Upper lobe of left lung (tissue), 4 donors: ENCODE data around the gene LZTFL1.

Experiments used
- CTCF ChIP-seq, 6 experiments: fragments of 450-650 bp in 4 of 6; fragments of 200-600 bp in 2 of 6; sonication (generic) in 2 of 6; IDR thresholded peaks; one replicate each; pipeline ENCODE4 v1.5.1; 2016 to 2019; ENCODE audit warnings: antibody characterized with exemption in 6 of 6
- POLR2A ChIP-seq, 4 donors: fragments of 450-650 bp; IDR thresholded peaks; one replicate each; pipeline ENCODE4 v1.5.1; 2016 to 2017; ENCODE audit warnings: antibody characterized with exemption in 4 of 4, mild to moderate bottlenecking in 2 of 4

GRCh38 chr3:45880725-45881077, 38.8 kb upstream of the LZTFL1 start:
- TF ChIP-seq CTCF (IDR thresholded peaks at IDR 0.05) (no peak), POLR2A (IDR thresholded peaks at IDR 0.05) (no peak)
